ENCODE measurements around the gene LRRC45. TPM values are rescaled to one million over a fixed set of nuclear protein-coding genes. Genes with fewer than 3 reads are reported as not detected.
A peak's percentile ranks its signal among the peaks of the same experiment; 100 is the strongest.

LRRC45 gene
- polyA plus RNA-seq, 1 experiment: 3.4 TPM

- ChIA-PET POLR2A (no interaction called here), CTCF (interaction anchor here (1.3 kb wide), 1 partner anchor 23 kb away, joined by 5 read pairs; no protein-coding TSS in a partner anchor)
- Histone ChIP-seq H3K27me3 (ENCODE audit: control insufficient read depth, insufficient read depth, low read length) (no peaks in the 10 kb centered on the region), H3K9me3 (ENCODE audit: control insufficient read depth, insufficient read depth, low read length) (peaks cover 4% of the 10 kb centered on the region; the same call in 1 of the 2 replicates), H3K4me3 (ENCODE audit: low read depth, low read length) (peak overlapping the region; percentile 13; the same call in 1 of the 2 replicates), H3K27ac (ENCODE audit: low read depth, low read length) (no peak overlapping the region)
- no peak for TF ChIP-seq CTCF (IDR thresholded peaks at IDR 0.05; ENCODE audit: low read depth, low read length)
- no peak for DNase-seq (ENCODE audit: low read depth, low spot score)
Measured at GRCh38 chr17:82053556-82054263, 30.6 kb downstream of the LRRC45 start.

- TF ChIP-seq CTCF (IDR thresholded peaks at IDR 0.05; ENCODE audit: low read depth, low read length): no peak
- DNase-seq (ENCODE audit: low read depth, low spot score): no peak
- no peak overlapping the region for H3K27ac ChIP-seq (ENCODE audit: low read depth, low read length)
- H3K9me3 ChIP-seq (ENCODE audit: control insufficient read depth, insufficient read depth, low read length): peaks cover 4% of the 10 kb centered on the region; the same call in 1 of the 2 replicates
- ChIA-PET CTCF (interaction anchor here (1.3 kb wide), 1 partner anchor 24 kb away, joined by 5 read pairs; no protein-coding TSS in a partner anchor), POLR2A (no interaction called here)
- H3K4me3 ChIP-seq (ENCODE audit: low read depth, low read length): no peak overlapping the region
- no peaks in the 10 kb centered on the region for H3K27me3 ChIP-seq (ENCODE audit: control insufficient read depth, insufficient read depth, low read length)
Measured at GRCh38 chr17:82054351-82055022, 31.4 kb downstream of the LRRC45 start.

- ChIA-PET POLR2A (interaction anchor here (1.0 kb wide), 1 partner anchor 10 kb away, joined by 3 read pairs; no protein-coding TSS in a partner anchor), CTCF (interaction anchor here (1.3 kb wide), 1 partner anchor 25 kb away, joined by 5 read pairs; no protein-coding TSS in a partner anchor)
Measured at GRCh38 chr17:82055023-82055964, 32.2 kb downstream of the LRRC45 start.

More at GRCh38 chr17:82055023-82055964, 32.2 kb downstream of the LRRC45 start:
- Histone ChIP-seq H3K9me3 (ENCODE audit: control insufficient read depth, insufficient read depth, low read length) (peaks cover 4% of the 10 kb centered on the region; the same call in 1 of the 2 replicates), H3K27ac (ENCODE audit: low read depth, low read length) (no peak overlapping the region), H3K27me3 (ENCODE audit: control insufficient read depth, insufficient read depth, low read length) (no peaks in the 10 kb centered on the region), H3K4me3 (ENCODE audit: low read depth, low read length) (no peak overlapping the region)
- DNase-seq (ENCODE audit: low read depth, low spot score): no peak
- TF ChIP-seq CTCF (IDR thresholded peaks at IDR 0.05; ENCODE audit: low read depth, low read length): no peak

Data from AG04450 (cell line).